MM.1S (cell line): Measurements from ENCODE around the gene COPS9.

Source experiments
- DNase-seq: peaks from one replicate; pipeline ENCODE4 v3.0.0-alpha.2; 2015
- H2AFZ ChIP-seq: fragments of 300-600 bp; sonication (generic); 2 replicates; pipeline ENCODE4 v1.6.0; 2016; ENCODE audit warnings: antibody characterized with exemption, low read length
- H3F3A ChIP-seq: fragments of 300-600 bp; sonication (generic); 2 replicates; pipeline ENCODE4 v1.6.1; 2016; ENCODE audit warnings: mild to moderate bottlenecking, antibody characterized with exemption, low read length, moderate library complexity, mixed read lengths; ENCODE audit not compliant: insufficient read depth
- H3K27ac ChIP-seq: fragments of 300-600 bp; sonication (generic); 2 replicates; pipeline ENCODE4 v1.5.1; 2016; ENCODE audit warnings: mild to moderate bottlenecking, low read length
- H3K27me3 ChIP-seq: fragments of 300-600 bp; sonication (generic); replicated peaks from 2 replicates; pipeline ENCODE4 v1.6.0; 2016; ENCODE audit warnings: low read length; ENCODE audit not compliant: insufficient read depth
- H3K36me3 ChIP-seq: fragments of 300-600 bp; sonication (generic); replicated peaks from 2 replicates; pipeline ENCODE4 v1.6.1; 2016; ENCODE audit warnings: mild to moderate bottlenecking, low read length, mixed read lengths; ENCODE audit not compliant: insufficient read depth
- H3K4me1 ChIP-seq: fragments of 300-600 bp; sonication (generic); 2 replicates; pipeline ENCODE4 v1.6.1; 2016; ENCODE audit warnings: low read length, mixed read lengths
- H3K4me2 ChIP-seq: fragments of 300-600 bp; sonication (generic); 2 replicates; pipeline ENCODE4 v1.6.0; 2016; ENCODE audit warnings: low read depth, low read length
- H3K4me3 ChIP-seq: fragments of 300-600 bp; sonication (generic); 2 replicates; pipeline ENCODE4 v1.5.1; 2016; ENCODE audit warnings: low read length, mixed read lengths
- H3K79me2 ChIP-seq: fragments of 300-600 bp; sonication (generic); 2 replicates; pipeline ENCODE4 v1.6.1; 2016; ENCODE audit warnings: mixed run types, low read length, mixed read lengths
- H3K9ac ChIP-seq: fragments of 300-600 bp; sonication (generic); 2 replicates; pipeline ENCODE4 v1.6.1; 2016; ENCODE audit warnings: low read length, mixed read lengths
- H3K9me2 ChIP-seq: fragments of 300-600 bp; sonication (generic); replicated peaks from 2 replicates; pipeline ENCODE4 v1.6.1; 2016; ENCODE audit warnings: mild to moderate bottlenecking, low read length, mixed read lengths; ENCODE audit not compliant: insufficient read depth
- H3K9me3 ChIP-seq: fragments of 300-600 bp; sonication (generic); replicated peaks from 2 replicates; pipeline ENCODE4 v1.6.1; 2016; ENCODE audit warnings: mild to moderate bottlenecking, low read length, mixed read lengths; ENCODE audit not compliant: insufficient read depth
- H4K20me1 ChIP-seq: fragments of 300-600 bp; sonication (generic); 2 replicates; pipeline ENCODE4 v1.6.1; 2016; ENCODE audit warnings: mild to moderate bottlenecking, low read length, moderate library complexity, mixed read lengths; ENCODE audit not compliant: insufficient read depth
- EZH2 ChIP-seq: fragments of 300-600 bp; sonication (generic); optimal IDR thresholded peaks from 2 replicates; pipeline ENCODE3; 2017; ENCODE audit warnings: low read depth, mild to moderate bottlenecking, antibody characterized with exemption, low read length, mixed read lengths
- EZH2phosphoT487 ChIP-seq: fragments of 300-600 bp; sonication (generic); IDR thresholded peaks from 2 replicates; pipeline ENCODE4 v1.6.1; 2018; ENCODE audit warnings: antibody characterized with exemption, low read length
- TF ChIP-seq, protein P1 (sequence below): fragments of 300-600 bp; sonication (generic); IDR thresholded peaks from 2 replicates; pipeline ENCODE4 v1.5.1; 2016; ENCODE audit warnings: antibody characterized with exemption, low read length, mixed read lengths

Gene COPS9

DNA sequence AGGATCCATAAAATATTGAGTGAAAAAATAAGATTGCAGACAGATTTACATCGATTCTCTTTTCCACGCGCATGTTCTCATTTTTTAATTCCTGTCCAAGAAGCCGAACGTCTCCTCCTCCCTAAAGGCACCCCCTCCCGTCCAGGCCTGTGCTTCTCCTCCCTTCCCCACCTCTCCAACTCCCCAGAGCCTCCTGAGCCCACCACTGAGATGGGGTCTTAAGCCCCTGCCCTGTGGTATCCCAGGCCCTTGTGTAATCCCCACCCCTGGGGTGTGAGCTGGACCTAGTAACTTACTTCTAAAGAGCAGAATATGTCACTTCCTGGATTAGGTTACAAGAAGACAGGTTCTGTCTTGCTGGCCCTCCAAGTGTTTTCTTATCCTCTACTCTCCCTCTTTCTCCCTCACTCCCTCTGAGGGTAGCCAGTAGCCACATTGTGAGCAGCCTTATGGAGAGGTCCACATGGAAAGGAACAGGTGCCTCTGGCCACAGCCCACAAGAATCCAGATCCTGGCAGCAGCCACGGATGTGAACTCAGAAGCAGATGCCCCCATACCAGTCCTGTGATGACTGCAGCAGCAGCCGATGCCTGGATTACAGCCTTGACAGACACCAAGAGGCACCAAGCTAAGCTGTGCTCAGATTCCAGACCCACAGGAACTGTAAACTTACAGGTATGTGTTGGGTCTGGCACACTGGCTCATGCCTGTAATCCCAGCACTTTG is 44.0 kb upstream of the COPS9 start:
- H3K9ac ChIP-seq, result no peak overlapping the region

DNA sequence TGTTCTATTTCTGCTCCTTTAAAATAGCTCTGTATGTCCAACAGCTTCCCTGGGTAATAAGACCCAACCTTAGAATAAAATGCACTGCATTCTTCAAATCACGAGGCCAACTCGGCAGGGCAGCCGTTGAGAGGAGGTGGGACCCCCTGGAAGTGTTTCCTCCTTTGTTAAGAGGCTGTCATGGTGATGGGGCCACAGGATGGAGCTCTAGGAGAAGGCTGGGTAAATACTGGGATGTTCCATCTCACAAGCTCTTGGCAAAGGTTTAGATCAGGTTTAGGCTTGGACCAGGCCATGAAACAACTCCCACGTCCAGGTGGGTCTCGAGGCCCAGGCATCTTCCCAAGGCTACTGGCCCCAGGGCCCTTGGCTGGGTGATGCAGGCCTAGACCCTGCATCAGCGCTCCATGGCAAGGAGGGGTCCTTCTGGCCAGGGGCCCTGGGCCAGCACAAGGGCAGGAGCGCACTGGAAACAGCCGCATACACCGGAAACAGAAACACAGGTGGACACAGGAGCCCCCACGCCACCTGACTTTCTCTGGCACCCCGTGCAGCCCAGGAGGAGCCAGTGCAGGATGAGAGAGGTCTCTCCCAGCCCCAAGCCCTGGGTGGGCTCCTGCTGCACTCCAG is 43.2 kb upstream of the COPS9 start:
- Histone ChIP-seq H3K27me3 (peaks cover 33% of the 10 kb centered on the region), H3K4me1 (no peaks in the 10 kb centered on the region), H3K27ac (no peak overlapping the region), H3K4me3 (no peak overlapping the region), H4K20me1 (no peaks in the 10 kb centered on the region), H3K79me2 (no peaks in the 10 kb centered on the region), H3K36me3 (no peaks in the 10 kb centered on the region), H3K9me3 (no peaks in the 10 kb centered on the region), H3K9me2 (no peaks in the 10 kb centered on the region), H3K4me2 (no peak overlapping the region), H3F3A (no peaks in the 10 kb centered on the region), H2AFZ (no peak overlapping the region), H3K9ac (no peak overlapping the region)
- no peak for DNase-seq
- TF ChIP-seq, protein P1, sequence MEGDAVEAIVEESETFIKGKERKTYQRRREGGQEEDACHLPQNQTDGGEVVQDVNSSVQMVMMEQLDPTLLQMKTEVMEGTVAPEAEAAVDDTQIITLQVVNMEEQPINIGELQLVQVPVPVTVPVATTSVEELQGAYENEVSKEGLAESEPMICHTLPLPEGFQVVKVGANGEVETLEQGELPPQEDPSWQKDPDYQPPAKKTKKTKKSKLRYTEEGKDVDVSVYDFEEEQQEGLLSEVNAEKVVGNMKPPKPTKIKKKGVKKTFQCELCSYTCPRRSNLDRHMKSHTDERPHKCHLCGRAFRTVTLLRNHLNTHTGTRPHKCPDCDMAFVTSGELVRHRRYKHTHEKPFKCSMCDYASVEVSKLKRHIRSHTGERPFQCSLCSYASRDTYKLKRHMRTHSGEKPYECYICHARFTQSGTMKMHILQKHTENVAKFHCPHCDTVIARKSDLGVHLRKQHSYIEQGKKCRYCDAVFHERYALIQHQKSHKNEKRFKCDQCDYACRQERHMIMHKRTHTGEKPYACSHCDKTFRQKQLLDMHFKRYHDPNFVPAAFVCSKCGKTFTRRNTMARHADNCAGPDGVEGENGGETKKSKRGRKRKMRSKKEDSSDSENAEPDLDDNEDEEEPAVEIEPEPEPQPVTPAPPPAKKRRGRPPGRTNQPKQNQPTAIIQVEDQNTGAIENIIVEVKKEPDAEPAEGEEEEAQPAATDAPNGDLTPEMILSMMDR, result no peak
- TF ChIP-seq EZH2phosphoT487 (no peak), EZH2 (no peak)

More for the DNA sequence above, 44.0 kb upstream of the COPS9 start:
- Histone ChIP-seq H3K27me3 (peaks cover 34% of the 10 kb centered on the region), H3K4me2 (no peak overlapping the region), H2AFZ (no peak overlapping the region), H3K9me2 (no peaks in the 10 kb centered on the region), H3K4me3 (no peak overlapping the region), H4K20me1 (no peaks in the 10 kb centered on the region), H3K79me2 (no peaks in the 10 kb centered on the region), H3F3A (no peaks in the 10 kb centered on the region), H3K36me3 (no peaks in the 10 kb centered on the region), H3K4me1 (no peaks in the 10 kb centered on the region), H3K27ac (no peak overlapping the region), H3K9me3 (no peaks in the 10 kb centered on the region)
- DNase-seq, result no peak
- TF ChIP-seq, protein P1, result no peak
- TF ChIP-seq EZH2phosphoT487 (no peak), EZH2 (no peak)

DNA sequence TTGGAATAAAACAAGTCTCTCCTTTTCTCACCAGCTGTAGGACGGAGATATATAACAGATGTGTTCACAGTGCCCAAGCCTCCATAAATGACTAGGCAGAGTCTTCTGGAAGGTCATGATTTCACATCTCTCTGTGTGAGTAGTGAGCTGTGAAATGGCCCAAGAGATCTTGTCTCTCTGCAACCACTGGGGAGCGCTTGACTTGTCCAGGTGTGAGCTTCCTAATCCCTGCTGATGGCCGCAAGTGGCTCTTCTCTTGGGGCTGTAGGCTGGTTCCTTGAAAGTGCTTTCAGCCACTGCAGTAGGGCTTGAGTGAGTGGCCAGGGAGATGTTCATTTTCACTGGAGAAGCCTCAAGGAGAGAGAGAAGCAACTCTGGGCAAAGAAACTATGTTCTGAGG is 42.5 kb upstream of the COPS9 start:
- Histone ChIP-seq H3K27ac (no peak overlapping the region), H3K9me3 (no peaks in the 10 kb centered on the region), H3K4me3 (no peak overlapping the region), H3K27me3 (peaks cover 32% of the 10 kb centered on the region), H4K20me1 (no peaks in the 10 kb centered on the region), H3K9ac (no peak overlapping the region), H3K4me2 (no peak overlapping the region), H3K36me3 (no peaks in the 10 kb centered on the region), H2AFZ (no peak overlapping the region), H3K79me2 (no peaks in the 10 kb centered on the region), H3F3A (no peaks in the 10 kb centered on the region), H3K9me2 (no peaks in the 10 kb centered on the region), H3K4me1 (no peaks in the 10 kb centered on the region)
- TF ChIP-seq, protein P1, result no peak
- TF ChIP-seq EZH2phosphoT487 (no peak), EZH2 (no peak)
- DNase-seq, result no peak
